ENCODE data around the gene PHF5A. TPM values are rescaled to one million over a fixed set of nuclear protein-coding genes. Genes with fewer than 3 reads are reported as not detected.

Gene PHF5A
- total and polyA plus RNA-seq, 2 of the 8 experiments (the other 6 are each of a cell fraction or from before 2014, with no cell fraction given) = 119 to 135 TPM

DNA sequence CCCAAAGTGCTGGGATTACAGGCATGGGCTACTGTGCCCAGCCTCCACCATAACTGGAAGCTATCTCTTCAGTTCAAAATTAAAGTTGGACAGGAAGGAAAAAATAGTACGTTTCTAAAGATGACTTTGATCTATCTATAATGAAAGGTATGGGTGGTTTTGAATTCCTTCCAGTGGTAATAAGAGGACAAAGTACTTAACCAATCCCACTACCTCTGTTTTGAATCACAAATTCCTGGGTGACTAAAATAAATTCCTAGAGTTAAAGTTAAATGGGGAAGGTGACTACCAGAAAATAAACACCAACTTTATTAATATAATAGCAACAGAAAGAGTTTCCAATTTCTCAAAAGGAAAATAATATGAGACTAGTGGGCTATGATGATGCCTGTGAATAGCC lies 9.1 kb downstream of the PHF5A start:
- Histone ChIP-seq H4K91ac (replicated peaks; ENCODE audit: insufficient read length, low read length) (no peak overlapping the region), H3K27me3 (replicated peaks in 1 of 4; ENCODE audit: control insufficient read depth in 3 of 4, extremely low read depth in 1 of 4, insufficient read depth in 3 of 4, low read length in 3 of 4) (no peaks in the 10 kb centered on the region), H2BK120ac (replicated peaks; ENCODE audit: low read depth, low read length) (no peak overlapping the region), H3K4me1 (replicated peaks in 1 of 4; ENCODE audit: control insufficient read depth in 3 of 4, insufficient read depth in 4 of 4, low read length in 3 of 4) (no peaks in the 10 kb centered on the region), H3K27ac (ENCODE audit: low read depth, low read length) (no peak overlapping the region), H3K56ac (replicated peaks; ENCODE audit: insufficient read length, low read depth, low read length) (no peak overlapping the region), H3K79me1 (ENCODE audit: low read depth, low read length) (no peaks in the 10 kb centered on the region), H4K8ac (ENCODE audit: extremely low read depth, insufficient read depth, low read length) (no peak overlapping the region), H3K4ac (replicated peaks; ENCODE audit: insufficient read length, low read depth, low read length) (no peak overlapping the region), H2BK5ac (ENCODE audit: low read depth, low read length) (no peak overlapping the region), H3K9me3 (ENCODE audit: insufficient read depth in 2 of 2, low read depth in 1 of 2, low read length in 1 of 2) (no peaks in the 10 kb centered on the region), H3K23me2 (ENCODE audit: low read depth, low read length) (no peaks in the 10 kb centered on the region), H4K20me1 (replicated peaks in 1 of 2; ENCODE audit: control insufficient read depth in 1 of 2, insufficient read depth in 2 of 2, low read length in 2 of 2) (peaks cover 0 to 3% of the 10 kb centered on the region in 2 experiments), H2AK5ac (ENCODE audit: low read depth, low read length) (no peak overlapping the region), H3K9ac (replicated peaks in 1 of 4; ENCODE audit: extremely low read depth in 1 of 4, low read depth in 3 of 4, low read length in 3 of 4) (no peak overlapping the region), H4K5ac (ENCODE audit: insufficient read length, low read depth, low read length) (no peak overlapping the region), H3K4me3 (ENCODE audit: extremely low read depth in 1 of 4, insufficient read depth in 2 of 4, low read depth in 3 of 4, low read length in 4 of 4) (no peak overlapping the region), H2AFZ (ENCODE audit: low read length) (no peak overlapping the region), H2BK15ac (ENCODE audit: low read length) (no peak overlapping the region), H3K23ac (ENCODE audit: insufficient read length) (no peak overlapping the region), H2BK12ac (ENCODE audit: low read depth, low read length) (no peak overlapping the region), H3K18ac (ENCODE audit: extremely low read depth, low read length) (no peak overlapping the region), H3K79me2 (ENCODE audit: control insufficient read depth in 1 of 2, insufficient read depth in 2 of 2, low read length in 2 of 2) (no peaks in the 10 kb centered on the region), H3K4me2 (ENCODE audit: insufficient read depth in 1 of 2, low read depth in 2 of 2, low read length in 2 of 2) (no peak overlapping the region), H2BK20ac (ENCODE audit: low read length) (no peak overlapping the region), H3K14ac (ENCODE audit: insufficient read length) (no peak overlapping the region), H3K36me3 (ENCODE audit: control insufficient read depth in 2 of 4, insufficient read depth in 4 of 4, low read length in 3 of 4) (peaks cover 14 to 50% (median 35%) of the 10 kb centered on the region in 4 experiments)
- no peak for DNase-seq (ENCODE audit: low read depth in 1 of 2, low spot score in 2 of 2)
- 88% methylated on average over 1 of the region's 1 CpG; no CpG with 5 or more reads in 1 of the 2 experiments for WGBS, 2 experiments (ENCODE audit: extremely low coverage in 1 of 2, insufficient coverage in 1 of 2, insufficient read length in 1 of 2, insufficient replicate concordance in 2 of 2, low coverage in 1 of 2, low lambda C conversion rate in 2 of 2, missing lambda C conversion rate in 1 of 2)
- no peak for FAIRE-seq
- CTCF ChIA-PET (ENCODE audit: partially characterized antibody) = interaction anchor here (0.6 to 5.7 kb wide), 4 partner anchors 9 to 58 kb away, joined by 3 to 29 read pairs (median 4); partner anchors contain the start of genes ACO2 and PHF5A
- POLR2A ChIA-PET (ENCODE audit: partially characterized antibody) = interaction anchor here (1.0 to 30.6 kb wide), 8 partner anchors 3 to 58 kb away, joined by 3 to 887 read pairs (median 6); partner anchors contain the start of genes ACO2, PHF5A and TOB2
- TF ChIP-seq HDAC6 (IDR thresholded peaks at IDR 0.05; ENCODE audit: low read depth, low read length) = no peak
- TF ChIP-seq CHD1 (IDR thresholded peaks at IDR 0.05; ENCODE audit: low read depth, low read length) = no peak
- TF ChIP-seq SAP30 (IDR thresholded peaks at IDR 0.05; ENCODE audit: insufficient read depth, insufficient replicate concordance, low read length) = no peak
- no peak for TF ChIP-seq EGR1 (IDR thresholded peaks at IDR 0.05; ENCODE audit: borderline replicate concordance, low read depth, low read length)
- no peak for TF ChIP-seq KDM4A (IDR thresholded peaks at IDR 0.05; ENCODE audit: low read depth, low read length, severe bottlenecking)
- TF ChIP-seq JUN (IDR thresholded peaks at IDR 0.05; ENCODE audit: low read depth, low read length) = no peak
- TF ChIP-seq NRF1 (IDR thresholded peaks at IDR 0.05; ENCODE audit: low read depth, low read length) = no peak
- TF ChIP-seq, protein P1, sequence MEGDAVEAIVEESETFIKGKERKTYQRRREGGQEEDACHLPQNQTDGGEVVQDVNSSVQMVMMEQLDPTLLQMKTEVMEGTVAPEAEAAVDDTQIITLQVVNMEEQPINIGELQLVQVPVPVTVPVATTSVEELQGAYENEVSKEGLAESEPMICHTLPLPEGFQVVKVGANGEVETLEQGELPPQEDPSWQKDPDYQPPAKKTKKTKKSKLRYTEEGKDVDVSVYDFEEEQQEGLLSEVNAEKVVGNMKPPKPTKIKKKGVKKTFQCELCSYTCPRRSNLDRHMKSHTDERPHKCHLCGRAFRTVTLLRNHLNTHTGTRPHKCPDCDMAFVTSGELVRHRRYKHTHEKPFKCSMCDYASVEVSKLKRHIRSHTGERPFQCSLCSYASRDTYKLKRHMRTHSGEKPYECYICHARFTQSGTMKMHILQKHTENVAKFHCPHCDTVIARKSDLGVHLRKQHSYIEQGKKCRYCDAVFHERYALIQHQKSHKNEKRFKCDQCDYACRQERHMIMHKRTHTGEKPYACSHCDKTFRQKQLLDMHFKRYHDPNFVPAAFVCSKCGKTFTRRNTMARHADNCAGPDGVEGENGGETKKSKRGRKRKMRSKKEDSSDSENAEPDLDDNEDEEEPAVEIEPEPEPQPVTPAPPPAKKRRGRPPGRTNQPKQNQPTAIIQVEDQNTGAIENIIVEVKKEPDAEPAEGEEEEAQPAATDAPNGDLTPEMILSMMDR (IDR thresholded peaks at IDR 0.05; ENCODE audit: control extremely low read depth in 1 of 3, insufficient read depth in 1 of 3, low read depth in 1 of 3, low read length in 3 of 3) = no peak
- no peak for TF ChIP-seq JUND (IDR thresholded peaks at IDR 0.05; ENCODE audit: low read length)
- TF ChIP-seq TEAD4 (IDR thresholded peaks at IDR 0.05; ENCODE audit: low read depth, low read length) = no peak
- no peak for TF ChIP-seq PHF8 (conservative IDR thresholded peaks at IDR 0.05; ENCODE audit: low read depth, low read length)
- TF ChIP-seq SRF (IDR thresholded peaks at IDR 0.05; ENCODE audit: low read depth, low read length) = no peak

Data from H1 (cell line).